A172 (cell line): ENCODE data around the gene TBC1D13. TPM values are rescaled to one million over a fixed set of nuclear protein-coding genes. Genes with fewer than 3 reads are reported as not detected.
"Not testable (repeated sequence)": the region's sequence is repeated elsewhere in the genome, so short reads cannot be mapped to it uniquely, and the experiment has no call there.

ENCODE experiments used
- DNase-seq: peaks from one replicate; pipeline ENCODE4 v3.0.0-alpha.2; 2015; ENCODE audit warnings: low spot score
- total RNA-seq: library from RNA; depleted of rRNA; stranded (reverse); fragments of >200 nt; shearing (Covaris generic); gene quantifications from 2 replicates; pipeline ENCODE4 v1.2.3, GENCODE V29; 2014

Gene TBC1D13
- total RNA-seq, 1 experiment from 2014 or later, result 43.6 TPM

DNA sequence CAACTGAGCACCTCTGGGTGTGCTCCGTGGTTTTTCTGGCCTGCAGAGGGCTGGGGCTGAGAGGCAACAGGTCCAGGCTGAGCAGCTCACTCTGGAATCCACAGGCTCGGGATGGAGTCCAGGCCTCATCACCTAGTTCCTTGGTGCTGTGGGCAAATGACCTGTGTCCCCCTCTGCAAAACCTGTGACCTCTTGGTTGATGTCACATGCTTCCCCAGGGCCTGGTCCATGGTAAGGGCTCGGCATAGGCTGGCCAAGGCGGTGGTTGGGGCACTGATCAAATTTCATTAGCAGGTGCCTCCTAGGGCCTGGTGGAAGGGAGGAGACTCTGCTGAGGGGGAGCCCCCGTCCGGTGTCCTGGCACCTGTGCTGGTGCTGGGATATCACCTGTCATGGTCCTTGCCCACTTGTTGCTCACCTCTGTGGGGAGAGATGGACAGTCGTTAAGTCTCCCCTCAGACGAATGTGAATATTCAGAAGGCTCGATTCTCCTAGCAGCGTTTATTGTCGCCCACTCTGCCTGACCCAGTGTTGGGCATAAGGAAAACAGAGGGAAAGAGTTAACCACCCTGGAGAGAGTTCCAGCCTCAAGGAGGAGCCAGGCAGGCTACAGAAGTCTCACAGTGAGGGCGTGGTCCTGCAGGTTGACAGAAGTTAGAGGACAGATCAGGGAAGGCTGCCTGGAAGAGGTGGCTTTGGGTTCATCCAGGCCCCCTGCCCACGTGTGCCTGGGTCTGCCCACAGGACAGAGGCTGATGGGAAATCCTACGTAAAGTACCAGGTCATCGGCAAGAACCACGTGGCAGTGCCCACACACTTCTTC lies 34.7 kb downstream of the TBC1D13 start:
- no peak for DNase-seq

DNA sequence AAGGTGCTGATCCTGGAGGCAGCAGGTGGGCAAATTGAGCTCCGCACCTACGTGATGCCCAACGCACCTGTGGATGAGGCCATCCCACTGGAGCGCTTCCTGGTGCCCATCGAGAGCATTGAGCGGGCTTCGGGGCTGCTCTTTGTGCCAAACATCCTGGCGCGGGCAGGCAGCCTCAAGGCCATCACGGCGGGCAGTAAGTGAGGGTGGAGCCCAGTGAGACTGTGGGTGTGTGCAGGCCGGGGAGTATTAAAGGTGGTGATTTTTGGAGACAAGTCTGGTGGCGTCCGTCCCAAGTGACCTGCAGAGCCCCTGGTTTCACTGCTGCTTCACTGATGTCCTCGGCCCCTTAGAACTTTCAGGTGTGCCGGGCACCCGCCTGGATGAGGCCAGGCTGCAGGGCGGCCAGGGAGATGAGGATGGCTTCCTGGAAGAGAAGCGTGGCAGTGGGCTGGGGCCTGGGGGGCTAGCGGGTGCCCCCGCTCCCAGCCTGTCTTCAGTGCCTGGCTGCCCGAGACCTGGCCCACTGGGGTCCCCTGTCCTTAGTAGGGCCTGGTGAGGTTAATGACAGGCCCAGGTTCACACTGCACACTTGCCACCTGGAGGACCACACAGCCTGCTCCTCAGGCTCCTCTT lies 35.5 kb downstream of the TBC1D13 start:
- DNase-seq, result no peak

DNA sequence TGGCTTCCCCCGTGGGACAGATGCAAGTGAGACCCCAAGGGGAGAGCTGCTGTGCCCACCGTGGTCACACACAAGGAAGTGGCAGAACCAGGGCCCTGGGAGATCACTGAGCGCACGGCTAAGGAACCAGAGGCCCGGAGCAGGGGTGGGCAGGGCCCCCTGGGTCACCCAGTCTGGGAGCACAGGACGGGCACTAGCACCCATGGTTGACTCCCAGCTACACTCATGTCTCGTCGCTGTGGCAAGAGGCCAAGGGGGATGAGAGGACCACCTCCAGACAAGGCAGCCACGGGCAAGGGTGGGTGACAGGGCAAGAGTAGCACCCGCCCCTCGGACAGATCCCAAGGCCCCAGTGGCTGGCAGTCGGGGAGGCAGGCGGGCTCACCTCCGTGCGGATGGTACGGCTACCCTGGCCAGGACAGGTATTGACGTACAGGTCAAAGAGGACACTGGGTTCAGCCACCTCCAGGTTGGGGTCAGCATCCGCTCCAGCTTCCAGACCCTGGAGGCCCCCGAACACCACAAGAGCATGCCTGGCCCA lies 36.4 kb downstream of the TBC1D13 start:
- DNase-seq, result no peak

DNA sequence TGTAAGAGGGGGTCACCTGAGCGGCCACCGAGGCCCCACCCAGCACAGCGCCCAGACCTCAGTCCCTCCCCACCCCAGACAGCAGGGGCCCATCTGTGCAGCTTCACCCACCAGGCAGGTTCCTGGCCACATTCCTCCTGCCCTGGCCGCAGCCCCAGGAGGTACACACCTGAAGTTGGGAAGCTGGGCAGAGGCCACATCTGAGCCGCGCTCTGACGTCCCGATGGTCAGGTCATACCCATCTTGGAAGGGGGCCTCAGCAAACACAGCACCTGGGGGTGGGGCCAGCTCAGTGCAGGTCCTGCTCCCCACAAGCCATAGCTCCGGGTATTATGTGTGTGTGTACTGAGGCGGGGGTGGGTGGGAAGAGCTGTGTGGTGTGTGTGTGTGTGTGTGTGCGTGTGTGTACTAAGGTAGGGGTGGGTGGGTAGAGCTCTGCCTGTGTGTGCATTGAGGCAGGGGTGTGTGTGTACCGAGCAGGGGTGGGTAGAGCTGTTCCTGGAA lies 36.9 kb downstream of the TBC1D13 start:
- DNase-seq, result no peak

DNA sequence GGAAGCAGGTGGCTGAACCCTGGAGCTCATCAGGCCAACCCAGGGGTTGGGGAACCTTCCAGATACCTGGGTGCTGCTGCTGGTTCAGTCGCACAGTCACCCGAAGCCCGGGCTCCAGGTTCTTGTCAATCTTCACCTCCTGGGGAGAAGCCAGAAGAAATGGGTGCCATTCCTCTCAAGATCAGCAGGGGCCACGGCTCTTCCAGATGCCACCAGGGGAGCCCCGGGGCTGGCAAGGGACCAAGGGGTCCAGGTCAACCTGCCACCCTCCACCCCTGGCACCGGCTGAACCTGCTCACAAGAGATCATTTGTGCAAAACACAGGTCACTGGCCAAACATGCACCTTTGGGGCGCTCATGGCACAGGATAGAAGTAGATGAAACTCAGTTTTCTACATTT lies 37.9 kb downstream of the TBC1D13 start:
- DNase-seq, result no peak

DNA sequence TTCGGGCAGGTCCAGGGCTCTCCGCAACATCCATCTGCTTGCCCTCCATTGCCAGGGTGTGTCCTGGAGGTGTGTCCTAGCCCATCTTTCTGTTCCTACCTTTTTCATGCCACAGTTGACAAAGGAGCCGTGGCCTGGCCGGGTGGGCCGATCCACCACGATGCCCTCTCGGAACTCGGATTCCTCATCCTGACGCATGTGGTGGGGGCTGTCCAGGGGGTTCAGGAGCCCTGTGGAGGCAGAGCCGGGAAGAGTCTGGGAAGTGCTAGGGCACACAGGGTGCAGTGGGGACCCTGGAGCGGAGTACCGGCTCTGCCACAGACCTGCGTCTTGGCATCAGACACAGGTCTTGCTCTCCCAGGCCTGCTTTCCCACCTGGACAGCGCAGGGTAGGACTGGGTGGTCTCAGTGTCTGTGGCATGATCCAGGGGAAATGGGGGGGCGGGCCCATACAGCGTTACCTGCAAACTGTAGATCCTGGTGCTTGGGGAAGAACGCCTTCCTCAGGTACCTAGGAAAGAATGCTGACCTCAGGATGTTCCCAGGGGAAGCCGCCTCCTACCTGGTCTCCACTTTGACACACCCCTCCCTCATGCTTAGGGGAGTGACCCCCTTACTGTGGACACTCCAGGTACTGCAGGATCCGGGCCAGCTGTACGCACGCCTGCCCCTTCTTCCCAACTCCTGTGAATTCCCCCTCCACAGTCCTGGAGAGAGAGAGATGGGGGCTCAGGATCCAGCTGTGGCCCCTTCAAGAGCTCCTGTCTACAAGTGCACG lies 39.1 kb downstream of the TBC1D13 start:
- DNase-seq, result no peak

DNA sequence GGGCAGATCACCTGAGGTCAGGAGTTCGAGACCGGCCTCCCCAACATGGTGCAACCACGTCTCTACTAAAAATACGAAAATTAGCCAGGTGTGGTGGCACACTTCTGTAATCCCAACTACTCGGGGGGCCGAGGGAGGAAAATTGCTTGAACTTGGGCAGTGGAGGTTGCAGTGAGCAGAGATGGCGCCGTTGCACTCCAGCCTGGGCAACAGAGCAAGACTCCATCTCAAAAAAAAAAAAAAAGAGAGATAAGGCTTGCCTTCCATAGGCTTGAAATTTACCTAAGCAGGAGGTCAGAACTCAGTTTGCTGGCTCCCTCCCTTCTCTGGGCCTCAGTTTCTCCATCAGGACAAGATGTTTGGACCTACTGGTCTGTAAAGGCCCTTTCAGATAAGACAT lies 41.2 kb downstream of the TBC1D13 start:
- no peak for DNase-seq

DNA sequence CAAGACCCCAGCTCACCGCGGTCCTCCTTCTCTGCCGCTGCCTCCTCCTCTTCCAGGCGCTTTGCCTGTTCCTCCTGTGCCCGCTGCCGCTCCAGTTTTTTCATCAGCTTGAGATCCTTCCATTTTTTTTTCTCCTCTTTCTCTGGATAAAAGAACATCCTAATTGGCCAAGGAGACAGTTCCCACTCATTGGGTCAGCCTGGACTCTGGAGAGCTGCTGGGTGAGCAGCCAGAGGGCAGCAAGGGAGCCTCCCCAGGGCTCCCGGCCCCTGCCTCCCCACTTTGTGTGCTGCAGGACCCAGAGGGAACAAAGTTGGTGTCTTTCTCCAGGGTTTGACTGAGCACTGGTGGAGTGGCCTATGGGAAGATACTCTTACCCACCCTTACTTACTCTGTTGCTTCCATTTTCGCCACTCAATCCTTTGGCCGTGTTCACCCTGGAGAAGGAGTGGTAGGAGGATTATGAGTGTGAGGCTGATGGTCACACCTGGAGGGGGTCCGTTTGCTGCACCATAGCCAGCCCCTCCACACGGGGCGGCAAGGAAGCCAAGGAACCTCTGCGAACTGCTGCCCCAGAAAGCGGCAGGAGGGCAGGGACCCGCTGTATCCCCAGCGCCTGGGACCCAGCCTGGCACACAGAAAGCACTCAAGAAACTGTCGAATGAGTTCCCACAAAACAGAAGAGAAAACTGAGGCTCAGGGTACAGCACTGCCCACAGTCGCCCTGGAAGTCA lies 41.8 kb downstream of the TBC1D13 start:
- no peak for DNase-seq

DNA sequence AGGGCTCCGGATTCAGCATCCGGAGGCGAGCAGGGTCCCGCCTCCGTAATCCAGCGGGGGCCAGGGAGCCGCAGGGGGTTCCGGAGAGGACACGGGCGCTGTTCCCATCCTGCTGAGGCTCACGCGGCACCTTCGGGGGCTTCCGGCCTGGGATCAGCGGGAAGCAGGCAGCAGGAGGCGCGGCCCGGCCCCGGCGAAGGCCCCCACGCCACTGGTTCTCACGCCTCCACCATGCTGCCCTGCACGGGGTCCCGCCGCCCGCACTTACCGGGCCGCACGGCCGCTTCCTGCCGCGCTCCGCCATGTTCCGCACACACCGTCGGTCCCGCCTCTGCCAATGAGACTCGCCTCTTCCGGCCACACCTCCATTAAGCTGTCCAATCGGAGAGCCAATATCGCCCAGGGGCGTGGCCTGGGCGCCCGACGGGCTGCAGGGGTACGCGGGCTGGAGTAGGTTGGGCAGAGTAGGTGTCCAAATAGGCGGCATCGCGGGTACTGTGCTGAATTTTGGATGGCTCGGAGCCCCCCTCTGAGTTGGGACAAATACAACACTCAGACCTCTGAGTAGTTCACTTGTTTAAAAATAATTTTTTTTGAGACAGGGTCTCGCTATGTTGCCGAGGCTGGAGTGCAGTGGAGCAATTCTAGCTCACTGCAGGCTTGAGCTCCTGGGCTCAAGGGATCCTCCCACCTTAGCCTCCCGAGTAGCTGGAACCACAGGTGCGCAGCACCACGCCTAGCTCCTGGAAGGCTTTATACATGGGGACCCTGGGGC lies 42.6 kb downstream of the TBC1D13 start, which contains the start of gene SPOUT1:
Gene SPOUT1, minus strand, starts transcription at position 318 of the 775 bp plus-strand sequence. Its CDS starts 14 bp downstream, at position 304.
- peak; percentile 89 for DNase-seq

DNA sequence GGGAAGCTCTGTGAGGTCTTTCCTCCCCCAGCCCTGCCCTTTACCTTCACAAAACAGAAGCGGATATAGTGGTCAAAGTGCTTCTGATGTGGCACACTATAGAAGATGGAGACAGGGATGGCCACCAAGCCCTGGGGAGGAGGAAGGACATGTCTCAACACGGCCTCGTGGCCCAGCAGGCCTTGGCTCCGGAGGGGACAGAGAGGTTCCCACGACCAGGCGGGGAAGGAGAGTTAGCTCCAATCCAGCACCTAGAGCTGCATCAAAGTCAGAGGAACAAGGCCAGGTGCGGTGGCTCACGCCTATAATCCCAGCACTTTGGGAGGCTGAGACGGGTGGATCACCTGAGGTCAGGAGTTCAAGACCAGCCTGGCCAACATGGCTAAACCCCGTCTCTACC lies 46.6 kb downstream of the TBC1D13 start:
- no peak for DNase-seq

DNA sequence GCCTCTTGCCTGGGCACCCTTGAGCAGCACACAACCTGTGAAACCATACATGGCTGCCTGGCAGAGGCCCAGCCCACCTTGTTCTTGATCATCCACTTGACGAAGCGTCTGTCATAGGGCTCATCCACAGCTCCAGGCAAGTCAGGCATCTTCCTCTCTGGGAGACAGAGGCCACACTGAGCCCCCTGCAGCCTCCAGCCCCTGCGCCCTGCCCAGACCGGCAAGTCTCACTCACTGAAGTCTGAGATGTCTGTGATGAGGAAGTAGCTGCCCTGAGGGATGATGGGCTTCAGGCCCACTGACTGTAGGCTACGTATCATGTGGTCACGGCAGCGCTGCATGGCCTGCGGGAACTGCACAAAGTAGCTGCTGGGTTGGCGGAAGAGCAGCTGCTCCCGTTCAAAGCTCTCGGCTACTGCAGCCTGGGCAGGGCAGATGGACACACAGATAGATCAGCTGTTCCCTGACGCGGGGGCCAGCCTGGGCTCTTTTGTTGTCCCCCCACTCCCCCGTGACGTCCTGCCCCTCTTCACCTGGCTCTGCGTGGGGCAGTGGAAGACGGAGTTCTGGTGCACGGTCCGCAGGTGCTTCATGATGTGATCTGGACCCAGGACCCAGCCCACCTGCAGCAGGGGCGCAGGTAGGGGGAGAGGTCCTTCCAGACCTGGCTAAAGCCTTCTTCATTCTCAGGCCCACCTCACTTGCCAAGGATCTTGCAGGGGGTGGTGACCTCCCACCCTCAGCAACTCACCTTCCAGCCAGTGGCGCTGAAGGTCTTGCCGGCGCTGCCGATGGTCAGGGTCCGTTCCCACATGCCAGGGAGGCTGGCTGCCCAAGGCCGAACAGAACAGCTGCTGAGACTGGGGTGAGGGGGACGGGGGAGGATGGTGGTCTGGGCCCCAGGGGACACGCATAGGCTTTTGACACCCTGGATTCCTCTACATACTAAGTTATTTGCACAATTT lies 48.5 kb downstream of the TBC1D13 start:
- no peak for DNase-seq

DNA sequence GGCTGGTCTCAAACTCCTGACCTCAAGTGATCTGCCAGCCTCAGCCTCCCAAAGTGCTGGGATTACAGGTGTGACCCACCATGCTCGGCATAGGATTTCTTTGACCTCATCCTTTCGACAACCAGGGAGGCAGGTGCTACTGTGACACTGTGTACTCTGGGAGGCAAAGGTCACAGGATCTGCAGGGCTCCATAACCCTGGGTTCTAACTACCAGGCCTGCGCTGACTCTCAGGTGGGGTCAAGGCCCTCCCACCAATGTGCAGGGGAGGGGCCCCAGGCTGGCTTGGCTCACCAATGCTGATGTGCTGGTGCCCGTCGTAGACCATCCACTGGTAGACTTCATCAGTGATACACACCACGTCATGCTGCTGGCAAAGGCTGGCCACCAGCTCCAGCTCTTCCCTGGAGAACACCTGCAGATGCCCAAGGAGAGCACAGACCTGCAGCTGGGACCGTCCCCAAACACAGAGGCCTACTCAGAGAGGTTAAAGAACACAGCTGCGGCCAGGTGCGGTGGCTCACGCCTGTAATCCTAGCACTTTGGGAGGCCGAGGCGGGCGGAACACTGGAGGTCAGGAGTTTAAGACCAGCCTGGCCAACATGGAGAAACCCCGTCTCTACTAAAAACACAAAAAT lies 49.6 kb downstream of the TBC1D13 start:
- no peak for DNase-seq

DNA sequence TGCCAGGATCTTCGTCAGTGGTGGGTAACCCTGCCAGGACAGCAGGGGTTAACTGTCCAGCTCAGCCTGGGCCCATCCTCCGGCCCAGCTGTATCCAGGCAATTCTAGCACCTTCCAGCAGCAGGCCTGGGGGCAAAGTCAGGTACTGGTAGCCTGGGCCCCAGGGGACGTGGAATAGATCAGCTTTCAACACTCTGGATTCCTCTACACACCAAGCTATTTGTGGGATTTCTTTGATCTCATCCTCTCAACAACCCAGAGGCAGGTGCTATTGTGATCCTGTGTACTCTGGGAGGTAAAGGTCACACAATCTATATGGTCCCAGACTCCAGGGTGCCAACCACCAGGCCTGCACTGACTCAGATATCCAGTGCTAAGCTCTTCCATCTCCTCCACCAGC lies 51.3 kb downstream of the TBC1D13 start:
- DNase-seq, result no peak

DNA sequence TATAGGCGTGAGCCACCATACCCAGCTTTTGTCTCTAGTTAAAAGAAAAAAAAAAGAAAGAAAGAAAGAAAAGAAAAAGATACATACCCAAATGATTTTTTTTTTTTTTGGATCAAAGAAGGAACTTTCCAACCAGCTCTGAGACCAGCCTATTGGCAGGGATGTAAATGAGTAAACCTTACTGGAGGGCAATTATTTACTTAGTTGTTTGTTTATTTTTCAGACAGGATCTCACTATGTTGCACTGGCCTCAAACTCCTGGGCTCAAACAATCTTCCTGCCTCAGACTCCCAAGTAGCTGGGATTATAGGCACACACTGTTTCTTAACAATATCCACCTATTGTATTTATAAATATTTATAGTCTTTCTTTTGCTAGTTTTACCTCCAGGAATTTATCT lies 53.5 kb downstream of the TBC1D13 start:
- no peak for DNase-seq

DNA sequence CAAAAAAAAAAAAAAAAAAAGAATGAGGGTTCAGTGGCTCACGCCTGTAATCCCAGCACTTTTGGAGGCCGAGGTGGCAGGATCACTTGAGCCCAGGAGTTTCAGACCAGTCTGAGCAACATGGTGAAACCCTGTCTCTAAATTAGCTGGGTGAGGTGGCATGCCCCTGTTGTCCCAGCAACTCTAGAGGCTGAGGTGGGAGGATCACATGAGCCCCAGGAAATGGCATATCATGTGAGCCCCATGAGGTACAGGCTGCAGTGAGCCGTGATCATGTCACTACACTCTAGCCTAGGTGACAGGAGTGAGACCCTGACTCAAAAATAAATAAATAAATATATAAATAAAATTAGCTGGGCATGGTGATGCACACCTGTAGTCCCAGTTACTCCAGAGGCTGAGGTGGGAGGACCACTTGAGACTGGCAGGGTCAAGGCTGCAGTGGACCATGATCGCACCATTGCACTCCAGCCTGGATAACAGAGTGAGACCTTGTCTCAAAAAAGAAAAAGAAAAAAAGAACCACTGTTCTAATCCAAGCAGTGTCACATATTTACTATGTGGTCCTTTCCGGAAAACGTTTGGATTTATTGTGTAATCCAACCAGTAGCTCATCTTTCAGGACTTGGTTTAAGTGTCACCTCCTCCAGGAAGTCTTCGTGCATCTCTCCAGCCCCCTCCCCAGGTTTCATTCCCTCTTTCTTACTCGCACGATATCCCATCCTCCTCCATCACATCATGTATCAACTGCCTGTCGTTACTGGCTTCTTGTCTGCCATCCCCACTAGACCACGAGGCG lies 54.8 kb downstream of the TBC1D13 start:
- DNase-seq, result no peak

DNA sequence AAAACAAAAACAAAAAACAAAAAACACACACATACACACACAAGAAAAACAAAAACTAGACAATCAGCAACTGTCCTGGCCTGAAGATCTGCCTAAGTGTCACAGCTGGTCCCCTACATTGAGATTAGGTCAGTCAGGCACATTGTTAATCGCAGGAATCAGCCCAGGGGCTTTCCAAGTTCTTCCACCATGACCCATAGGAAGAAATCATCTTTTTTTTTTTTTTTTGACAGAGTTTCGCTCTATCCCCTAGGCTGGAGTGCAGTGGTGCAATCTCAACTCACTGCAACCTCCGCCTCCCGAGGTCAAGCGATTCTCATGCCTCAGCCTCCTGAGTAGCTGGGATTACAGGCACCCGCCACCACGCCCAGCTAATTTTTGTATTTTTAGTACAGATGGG lies 56.1 kb downstream of the TBC1D13 start:
- DNase-seq, result not testable (repeated sequence)

DNA sequence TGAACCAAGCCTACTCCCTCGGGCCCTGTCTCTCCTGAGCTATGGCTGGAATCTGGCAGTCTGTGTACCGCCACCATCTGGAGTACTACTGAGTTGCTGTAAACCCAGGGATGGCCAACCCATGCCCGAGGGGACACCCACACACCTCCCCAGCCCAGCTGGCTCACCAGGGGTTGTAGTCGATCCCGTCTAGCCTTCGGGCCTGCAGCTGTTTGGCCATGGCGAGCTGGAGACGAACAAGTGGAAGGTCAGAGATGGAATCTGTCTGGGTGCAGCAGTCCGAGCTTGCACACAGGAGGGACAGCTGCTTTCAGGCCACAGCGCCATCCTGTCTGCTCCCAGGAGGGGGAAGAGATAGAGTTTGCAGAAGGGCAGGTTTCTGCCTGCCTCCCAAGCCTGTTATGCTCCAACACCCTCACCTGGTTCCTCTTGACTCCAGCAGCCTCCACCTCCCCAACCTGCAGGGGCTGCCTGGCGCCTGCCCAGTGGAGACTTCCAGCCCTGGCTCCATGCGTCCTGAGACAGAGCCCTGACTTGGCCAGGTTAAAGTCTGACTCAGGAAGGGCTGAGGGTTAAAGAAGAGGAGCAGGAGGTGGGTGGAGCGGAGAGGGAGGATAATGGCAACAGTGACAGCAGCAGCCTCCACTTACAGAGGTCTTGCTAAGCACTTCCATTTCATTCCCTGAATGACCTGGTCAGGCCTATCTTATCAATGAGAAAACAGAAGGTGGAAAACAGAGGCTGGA lies 58.3 kb downstream of the TBC1D13 start:
- no peak for DNase-seq
